GM18502 (cell line): ENCODE measurements around the gene BRWD1.

Experiments
- ATAC-seq: cut with Tn5 transposase; IDR thresholded peaks from one replicate; pipeline ENCODE4 v1.9.1; 2021; ENCODE audit warnings: mild to moderate bottlenecking; ENCODE audit not compliant: unreplicated experiment, poor library complexity

BRWD1 gene

DNA sequence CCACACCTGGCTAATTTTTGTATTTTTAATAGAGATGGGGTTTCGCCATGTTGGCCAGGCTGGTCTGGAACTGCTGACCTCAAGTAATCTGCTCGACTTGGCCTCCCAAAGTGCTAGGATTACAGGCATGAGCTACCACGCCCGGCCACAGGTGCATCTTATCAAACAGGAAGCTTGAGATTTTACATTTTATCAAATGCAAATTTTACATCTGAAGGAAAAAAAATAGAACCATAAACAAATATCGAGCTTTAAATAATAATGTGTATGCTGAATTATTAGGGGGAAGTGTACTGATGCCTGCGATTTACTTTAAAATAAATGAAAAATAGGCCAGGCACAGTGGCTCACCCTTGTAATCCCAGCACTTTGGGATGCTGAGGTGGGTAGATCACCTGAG lies 16.6 kb upstream of the BRWD1 start:
- no peak for ATAC-seq

DNA sequence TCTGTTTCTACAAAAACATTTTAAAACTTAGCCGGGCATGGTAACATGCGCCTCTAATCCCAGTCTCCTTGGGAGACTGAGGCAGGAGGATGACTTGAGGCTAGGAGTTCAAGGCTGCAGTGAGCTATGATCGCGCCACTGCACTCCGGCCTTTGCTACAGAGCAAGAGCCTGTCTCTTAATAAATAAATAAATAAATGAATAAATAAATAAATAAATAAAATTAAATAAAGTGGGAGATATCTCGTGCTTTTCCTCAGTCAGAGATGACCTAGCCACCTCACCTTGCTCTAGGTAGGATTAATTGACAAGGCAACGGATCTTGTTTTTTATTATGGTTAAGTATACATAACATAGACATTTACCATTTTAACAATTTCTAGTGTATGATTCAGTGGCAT lies 14.3 kb upstream of the BRWD1 start:
- ATAC-seq: no peak

DNA sequence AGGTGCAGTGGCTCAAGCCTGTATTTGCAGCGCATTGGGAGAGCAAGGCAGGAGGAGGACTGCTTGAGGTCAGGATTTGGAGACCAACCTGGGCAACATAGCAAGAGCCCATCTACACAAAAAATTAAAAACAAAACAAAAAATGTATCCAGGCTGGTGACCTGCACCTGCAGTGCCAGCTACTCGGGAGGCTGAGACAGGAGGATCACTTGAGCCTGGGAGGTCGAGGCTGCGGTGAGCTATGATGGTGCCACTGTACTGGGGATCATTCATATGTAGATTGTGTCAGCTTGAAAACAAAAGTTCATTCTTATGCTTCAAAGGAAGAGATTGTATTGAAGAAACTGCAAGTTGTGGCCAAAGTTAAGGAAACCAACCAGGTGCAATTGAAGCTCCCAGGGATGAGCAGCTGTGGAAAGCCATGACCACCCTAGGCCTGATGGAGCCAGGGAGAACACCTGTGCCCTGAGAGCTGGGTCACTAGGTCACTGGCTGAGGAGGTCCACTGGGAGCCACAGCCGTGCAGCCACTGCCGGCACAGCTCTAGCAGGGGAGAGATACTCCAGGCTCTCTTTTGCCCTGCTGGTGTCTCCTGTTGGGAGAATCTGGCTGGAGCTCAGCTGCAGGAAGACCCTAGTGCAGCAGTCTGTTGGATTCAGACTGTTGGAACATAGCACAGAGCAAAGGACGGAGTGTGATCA lies 13.3 kb upstream of the BRWD1 start:
- ATAC-seq: no peak

DNA sequence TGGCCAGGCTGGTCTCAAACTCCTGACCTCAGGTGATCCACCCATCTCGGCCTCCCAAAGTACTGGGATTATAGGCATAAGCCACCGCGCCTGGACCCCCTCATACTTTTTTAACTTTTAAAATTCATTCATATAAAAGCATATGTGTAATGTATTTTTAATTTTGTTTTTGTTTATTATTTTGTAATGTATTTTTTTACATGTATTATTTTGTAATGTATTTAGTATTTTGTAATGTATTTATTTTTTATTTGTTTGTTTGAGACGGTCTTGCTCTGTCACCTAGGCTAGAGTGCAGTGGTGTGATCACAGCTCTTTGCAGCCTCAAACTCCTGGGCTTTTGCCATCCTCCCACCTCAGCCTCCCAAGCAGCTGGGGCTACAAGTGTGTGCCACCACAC lies 12.0 kb upstream of the BRWD1 start:
- no peak for ATAC-seq

DNA sequence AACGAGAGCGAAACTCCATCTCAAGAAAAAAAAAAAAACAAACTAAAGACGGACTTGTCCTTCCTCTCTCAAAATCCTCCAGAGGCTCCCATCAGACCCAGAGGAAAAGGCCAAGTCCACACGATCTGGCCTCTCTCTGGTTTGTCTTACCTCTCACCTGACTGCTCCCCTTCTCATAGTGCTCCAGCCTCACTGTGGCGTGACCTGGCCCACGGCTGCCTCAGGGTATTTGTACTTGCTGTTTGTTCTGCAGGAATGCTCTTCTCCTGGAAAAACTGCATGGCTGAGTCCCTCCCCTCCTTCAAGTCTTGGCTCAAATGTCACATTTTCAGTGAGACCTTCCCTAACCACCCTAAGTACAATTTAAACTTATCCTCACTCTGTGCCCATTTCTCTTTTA lies 8.0 kb upstream of the BRWD1 start:
- no peak for ATAC-seq

DNA sequence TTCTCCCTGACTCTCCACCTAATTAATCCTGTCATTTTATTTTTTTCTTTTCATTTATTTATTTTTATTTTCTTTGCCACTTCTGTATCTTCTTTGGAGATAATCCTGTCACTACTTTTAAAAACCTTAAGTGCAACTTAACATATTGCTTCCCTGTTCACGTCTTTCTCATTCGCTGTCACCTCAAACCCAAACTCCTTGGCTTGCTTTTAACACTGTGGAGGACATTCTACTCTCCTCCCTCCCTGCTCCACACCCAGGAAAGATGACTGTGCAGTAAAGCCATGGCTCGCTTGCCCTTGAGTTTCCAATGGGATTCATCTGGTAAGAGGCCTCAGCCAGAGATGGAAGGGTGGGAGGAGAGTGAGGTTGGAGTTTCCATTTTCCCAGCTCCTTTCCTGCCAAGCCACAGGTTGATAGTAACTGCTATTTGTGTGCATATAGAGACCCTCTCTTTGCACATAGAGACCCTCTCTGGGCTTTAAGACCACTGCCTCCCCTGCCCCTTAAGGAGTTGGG lies 6.4 kb upstream of the BRWD1 start:
- no peak for ATAC-seq

DNA sequence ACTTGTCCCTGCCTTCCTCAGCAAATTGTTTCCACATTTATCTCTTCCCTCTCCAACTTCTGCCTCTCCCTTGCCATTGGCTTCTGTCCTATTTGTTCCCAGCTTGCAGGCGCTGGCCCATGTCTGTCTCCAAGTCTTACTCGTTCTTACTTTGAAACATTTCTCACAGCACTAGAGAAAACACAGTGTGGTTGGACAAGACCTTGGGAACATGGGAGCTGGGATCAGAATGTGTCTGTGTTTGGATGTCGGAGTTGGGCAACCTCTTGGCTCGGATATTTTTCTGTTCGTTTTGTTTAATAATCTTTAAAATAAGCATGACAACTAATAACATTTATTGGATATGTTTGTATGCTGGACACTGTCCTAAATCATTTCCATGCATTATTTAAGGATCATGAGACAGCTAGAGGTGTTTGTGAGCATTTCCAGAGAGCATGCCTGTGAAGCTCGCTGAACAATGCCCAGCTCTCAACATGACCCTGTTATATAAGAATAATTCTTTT lies 5.9 kb upstream of the BRWD1 start:
- no peak for ATAC-seq

DNA sequence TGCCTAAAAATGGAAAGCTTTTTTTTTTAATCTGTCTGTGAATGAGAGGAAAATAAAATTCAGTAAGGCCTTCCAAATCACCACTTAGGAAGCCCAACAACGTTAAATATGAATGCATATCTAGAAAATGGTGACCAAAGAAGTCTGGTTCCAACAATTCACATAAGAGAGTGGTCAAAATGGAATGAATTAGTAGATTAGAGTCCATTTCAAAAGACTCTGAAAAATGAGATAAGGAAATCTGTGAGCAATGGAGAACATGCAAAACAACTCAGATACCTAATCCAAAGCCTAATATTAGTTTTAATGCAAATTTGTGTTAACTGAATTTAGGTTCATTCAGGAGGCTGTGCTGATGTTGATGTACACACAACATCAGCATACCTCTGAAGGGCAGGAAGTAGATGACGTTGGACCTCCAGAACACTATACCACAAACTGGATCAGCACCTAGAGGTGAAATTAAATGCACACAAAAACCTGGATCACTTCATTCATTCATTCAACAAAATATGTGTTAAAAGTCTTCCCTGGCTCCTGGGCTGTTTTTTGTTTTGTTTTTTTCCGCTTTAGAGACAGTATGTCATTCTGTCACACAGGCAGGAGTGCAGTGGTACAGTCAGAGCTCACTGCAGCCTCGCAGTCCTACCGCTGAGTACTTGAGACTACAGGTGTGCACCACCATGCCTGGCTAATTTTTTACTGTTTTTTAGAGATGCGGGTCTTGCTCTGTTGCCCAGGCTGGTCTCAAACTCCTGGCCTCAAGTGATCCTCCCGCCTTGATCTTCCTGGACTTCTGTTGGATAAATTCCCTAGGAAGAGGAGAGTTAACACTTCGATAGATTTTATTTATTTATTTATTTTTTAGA lies 4.9 kb upstream of the BRWD1 start:
- no peak for ATAC-seq

DNA sequence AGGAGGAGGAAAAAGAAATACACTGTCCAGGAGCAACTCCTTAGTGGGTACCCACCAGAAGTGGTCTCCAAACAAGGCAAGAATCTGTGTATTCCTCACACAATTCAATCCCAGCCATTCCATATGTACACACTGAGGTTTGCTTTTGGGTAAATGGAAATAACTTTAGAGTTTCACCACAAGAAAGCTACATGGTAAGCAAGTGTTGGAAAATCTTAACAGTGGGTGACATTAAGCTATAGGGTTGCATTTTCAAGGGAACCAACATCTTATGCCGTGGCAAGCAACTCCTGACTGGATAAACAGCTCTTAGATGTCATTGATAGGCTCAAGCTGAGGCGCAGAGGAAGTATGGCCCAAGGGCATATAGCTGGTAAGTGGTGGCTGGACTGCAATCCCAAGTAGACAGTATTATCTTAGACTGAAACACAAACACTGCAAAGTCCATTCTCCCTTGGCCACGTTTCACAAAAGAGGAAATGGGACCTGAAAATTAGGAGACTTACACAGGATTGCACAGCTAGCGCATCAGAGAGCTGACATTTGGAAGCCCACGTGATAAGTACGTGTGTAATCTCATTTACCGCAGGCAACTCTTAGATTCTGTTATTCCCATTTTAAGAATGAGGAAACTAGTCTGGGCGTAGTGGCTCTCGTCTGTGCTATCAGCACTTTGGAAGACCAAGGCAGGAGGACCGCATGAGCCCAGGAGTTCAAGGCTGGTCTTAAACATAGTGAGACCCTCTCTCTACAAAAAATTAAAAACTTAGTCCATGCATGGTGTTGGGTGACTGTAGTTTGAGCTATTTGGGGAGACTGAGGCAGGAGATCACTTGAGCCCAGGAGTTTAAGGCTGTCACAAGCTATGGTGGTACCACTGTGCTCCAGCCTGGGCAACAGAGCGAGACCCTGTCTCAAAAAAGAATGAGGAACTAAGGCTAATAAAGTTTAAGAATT lies 4.0 kb upstream of the BRWD1 start:
- no peak for ATAC-seq

DNA sequence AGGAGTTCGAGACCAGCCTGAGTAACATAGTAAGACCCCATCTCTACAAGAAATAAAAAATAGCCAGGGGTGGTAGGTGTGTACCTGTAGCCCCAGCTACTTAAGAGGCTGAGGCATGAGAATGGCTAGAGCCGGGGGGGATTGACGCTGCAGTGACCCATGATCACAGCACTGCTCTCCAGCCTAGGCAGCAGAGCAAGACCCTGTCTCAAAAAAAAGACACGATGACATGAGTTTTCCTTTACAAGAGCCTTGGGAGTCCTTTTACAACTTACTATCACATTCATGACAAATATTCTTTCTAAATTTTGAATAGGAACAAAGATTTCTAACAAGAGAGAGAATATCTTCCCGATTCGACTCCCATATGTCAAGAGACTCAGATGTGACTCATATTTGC lies 3.3 kb upstream of the BRWD1 start:
- ATAC-seq: no peak

DNA sequence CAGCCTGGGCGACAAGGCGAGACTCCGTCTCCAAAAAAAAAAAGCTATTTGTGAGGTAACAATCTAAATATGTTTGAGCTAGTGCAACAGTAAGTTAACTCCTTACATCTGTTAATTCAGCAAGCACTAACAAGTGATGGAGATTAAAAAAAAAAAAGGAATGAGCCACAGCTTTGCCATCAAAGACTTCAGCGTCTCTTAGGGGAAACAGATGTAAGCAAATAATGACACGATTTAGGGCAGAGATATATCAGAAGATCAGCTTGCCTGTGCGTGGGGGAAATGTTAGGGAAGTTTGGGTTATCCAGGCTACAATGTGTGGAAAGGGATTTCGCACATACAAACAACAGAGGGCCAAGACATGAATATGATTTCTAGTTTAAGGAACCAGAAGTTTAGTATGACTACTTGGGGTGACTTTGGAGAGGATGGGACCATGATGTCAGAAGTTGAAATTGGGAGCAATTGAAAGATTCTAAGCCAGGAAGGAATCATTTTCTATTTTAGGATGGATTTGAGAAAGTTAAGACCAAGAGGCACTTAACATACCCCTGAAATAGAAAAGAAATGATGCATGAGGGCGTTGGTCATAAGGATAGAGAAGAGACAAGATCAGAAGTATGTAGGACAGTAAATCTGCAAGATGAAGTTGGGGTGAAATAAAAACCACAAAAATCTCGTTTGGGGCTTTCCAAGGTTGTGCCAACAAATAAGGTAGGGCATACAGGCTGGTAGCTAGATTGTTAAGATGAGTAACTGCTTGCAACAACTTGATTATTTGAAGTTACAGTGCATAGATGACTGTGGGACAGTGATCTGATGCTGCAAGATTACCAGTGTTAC lies 2.4 kb upstream of the BRWD1 start:
- ATAC-seq: no peak

DNA sequence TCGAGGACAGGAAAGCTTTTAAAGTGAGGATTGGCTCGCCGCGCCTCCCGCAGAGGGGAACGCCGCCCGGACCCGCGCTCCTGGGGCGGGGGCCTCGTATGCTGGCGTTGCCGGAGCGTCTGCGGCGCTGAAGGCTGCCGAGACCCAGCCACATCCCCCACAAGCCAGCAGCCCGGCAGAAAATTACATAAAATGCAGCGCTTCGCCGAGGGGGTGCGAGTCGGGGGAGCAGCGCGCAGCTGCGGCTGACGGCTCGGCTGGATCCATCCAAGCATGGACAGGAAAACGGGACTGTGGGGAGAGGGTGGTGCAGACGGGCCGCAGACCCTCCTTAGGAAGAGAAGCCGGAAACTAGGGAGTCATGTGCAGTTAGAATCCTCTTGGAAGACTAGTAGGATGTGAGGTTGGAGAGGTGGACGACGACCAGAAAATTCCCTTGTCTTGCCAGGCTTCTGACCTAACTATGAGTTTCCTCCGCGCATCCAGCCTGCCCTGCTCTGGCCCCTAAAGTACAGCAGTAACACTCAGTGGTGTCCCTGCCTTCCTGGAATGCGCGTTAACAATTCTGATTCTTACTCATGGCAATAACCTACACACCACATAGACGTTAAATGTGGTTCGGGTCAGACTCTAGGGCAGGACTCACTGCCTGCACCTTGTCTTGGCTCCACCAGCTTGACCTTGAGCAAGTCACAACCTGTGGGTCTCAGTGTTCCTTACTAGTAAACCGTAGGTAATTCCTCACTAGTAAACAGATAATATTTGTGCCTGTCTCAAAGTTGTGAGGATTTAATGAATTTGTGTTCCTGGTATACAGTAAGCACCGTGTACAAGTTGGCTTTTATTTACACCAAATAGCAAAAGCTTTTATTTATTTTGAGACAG lies 953 bp upstream of the BRWD1 start:
- peak; percentile 18 for ATAC-seq

DNA sequence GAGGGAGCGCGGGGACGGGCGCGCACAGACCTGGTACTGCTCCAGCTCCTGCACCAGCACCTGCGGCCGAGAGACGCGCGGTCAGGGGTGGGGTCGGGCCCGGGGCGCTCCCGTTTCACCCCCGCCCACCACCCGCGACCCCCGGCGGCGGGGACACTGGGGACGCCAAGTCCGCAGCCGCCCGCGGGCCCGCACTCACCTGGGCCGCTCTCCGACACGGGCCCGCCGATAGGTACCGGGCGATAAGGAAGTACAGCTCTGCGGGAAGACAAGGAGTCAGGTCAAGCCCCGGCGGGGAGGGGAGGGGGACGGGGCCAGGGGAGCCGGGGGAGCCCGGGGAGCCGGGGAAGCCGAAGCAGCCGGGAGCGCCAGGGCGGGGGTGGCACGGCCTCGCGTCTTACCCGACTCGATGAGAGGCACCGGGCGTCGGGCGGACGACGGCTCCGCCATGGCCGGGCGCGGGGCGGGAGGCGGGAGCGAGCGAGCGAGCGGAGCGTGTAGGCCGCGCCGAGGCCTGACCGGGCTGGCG lies 326 bp downstream of the BRWD1 start:
- peak; percentile 9 for ATAC-seq

DNA sequence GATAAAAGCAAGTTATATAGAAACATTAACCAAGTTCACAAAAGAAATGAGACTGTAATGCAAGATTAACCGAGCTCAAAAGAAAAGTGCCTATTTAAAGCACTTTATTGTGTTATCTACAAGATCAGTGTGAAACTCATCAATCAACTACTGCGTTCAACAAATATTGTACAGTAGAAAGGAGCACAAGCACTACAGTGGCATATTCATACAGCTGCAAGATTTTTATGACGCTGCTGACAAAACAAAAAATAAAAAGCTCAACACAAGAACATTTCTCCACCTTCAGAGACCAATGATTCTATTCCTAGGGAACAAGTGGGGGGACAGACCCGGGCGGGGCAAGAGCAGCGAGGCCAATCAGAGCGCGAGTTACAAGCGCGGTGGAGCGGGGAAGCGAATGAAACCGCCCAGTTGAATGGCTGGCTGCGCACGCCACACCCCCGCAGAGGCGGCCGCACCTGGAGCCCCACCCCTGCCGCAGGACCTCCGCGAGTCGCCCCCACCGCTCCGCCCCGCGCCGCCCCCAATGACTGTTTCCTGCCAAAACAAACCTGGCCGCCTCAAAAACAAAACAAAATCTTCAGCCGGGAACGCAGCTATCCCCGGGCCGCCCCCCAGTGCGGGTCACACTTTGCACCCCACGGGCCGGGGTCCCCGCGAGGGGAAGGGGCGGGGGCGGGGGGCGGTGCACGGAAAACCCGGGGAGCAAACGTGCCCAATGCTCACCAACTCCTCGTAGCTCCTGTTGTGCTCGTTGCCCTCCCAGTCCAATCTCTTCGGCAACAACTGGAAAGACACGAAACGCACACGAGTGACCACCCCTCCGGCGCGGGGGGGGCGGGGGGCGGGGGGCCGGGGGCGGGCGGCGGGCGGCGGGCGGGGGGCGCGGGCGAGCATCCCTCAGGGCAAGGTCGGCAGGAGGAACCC lies 1.1 kb downstream of the BRWD1 start:
- ATAC-seq: peak; percentile 82

DNA sequence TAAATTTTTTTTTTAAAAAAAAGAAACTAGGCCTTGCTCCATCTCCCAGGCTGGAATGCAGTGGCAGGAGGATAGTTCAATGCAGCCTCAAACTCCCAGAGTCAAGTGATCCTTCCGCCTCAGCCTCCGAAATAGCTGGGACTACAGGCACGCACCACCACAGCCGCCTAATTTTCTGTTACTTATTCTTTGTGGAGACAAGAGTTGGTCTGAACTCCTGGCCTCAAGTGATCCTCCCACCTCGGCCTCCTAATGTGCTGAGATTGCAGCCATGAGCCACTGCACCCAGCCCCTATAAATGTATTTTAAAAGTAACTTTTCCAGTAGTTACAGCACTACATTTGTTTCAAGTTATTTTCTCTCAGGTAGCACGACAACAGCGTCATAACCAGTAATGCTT lies 2.3 kb downstream of the BRWD1 start:
- ATAC-seq: no peak

DNA sequence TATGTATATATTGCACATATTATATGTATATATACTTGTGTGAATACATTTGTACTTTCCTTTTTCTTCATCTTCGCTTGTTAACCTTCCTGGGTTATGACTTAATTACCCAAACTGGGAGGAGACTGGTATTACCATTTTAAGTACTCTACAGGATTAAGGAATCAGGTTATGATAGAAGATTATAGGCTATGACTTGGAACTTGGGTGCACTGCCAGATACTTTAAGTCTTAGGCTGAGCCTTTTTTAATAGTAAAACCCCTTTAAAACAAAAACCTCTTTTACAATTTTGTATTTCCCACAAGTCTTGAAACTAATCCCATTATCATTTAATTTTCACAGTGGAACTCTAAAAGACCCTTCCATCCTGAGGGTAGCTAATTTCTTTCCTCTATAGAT lies 6.0 kb downstream of the BRWD1 start:
- ATAC-seq: no peak

DNA sequence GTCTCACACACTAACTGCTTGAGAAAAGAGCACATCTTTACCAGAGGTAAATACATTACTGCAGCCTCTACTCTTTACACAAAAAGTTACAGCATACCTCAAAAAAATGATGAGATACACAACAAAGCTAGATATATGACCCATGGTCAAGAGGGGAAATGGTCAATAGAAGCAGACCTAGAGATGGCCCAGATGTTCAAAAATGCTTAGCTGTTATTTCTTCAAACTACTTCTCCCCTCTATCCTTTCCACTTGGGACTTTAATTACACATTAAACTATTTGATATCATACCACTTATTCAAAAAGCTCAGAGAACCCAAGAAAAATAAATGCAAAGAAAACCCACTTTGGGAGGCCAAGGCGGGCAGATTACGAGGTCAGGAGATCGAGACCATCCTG lies 12.8 kb downstream of the BRWD1 start:
- no peak for ATAC-seq
